HFF-Myc (cell line): ENCODE results near the gene DNAJC7.
"Not testable (repeated sequence)": the region's sequence is repeated elsewhere in the genome, so short reads cannot be mapped to it uniquely, and the experiment has no call there.

Source experiments
- DNase-seq: peaks from one replicate; pipeline ENCODE4 v3.0.0-alpha.2; 2011; ENCODE audit warnings: low read depth; ENCODE audit errors: extremely low read depth
- H3K4me3 ChIP-seq: replicated peaks from 2 replicates; pipeline ENCODE4 v1.5.1; 2011; ENCODE audit warnings: low read depth, mild to moderate bottlenecking, control low read depth, low read length
- TF ChIP-seq, protein P1 (sequence below): IDR thresholded peaks from 2 replicates; pipeline ENCODE4 v1.5.1; 2012; ENCODE audit warnings: mild to moderate bottlenecking, low read depth, low read length, control low read depth; ENCODE audit errors: missing control alignments

Gene DNAJC7

DNA sequence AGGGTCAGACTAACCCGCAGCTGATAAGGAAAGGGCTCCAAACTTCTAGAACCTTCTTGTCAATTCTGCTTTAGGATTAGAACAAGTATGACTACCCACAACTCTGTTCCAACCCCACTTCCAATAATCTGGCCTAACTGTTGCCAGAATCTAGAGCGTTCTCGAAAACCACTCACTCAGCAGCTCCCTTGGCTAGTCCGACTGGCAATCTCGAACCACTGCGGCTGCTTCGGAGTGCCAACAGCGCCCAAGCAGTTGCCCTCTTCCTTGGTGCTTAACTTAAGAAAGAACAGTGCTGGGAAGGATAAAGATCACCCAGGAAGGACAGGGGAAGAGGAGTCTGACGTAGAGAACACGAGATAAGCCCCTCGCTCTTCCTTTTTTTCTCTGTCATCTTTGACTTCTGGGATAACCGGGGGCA lies 818 bp downstream of the DNAJC7 start:
- TF ChIP-seq, protein P1, sequence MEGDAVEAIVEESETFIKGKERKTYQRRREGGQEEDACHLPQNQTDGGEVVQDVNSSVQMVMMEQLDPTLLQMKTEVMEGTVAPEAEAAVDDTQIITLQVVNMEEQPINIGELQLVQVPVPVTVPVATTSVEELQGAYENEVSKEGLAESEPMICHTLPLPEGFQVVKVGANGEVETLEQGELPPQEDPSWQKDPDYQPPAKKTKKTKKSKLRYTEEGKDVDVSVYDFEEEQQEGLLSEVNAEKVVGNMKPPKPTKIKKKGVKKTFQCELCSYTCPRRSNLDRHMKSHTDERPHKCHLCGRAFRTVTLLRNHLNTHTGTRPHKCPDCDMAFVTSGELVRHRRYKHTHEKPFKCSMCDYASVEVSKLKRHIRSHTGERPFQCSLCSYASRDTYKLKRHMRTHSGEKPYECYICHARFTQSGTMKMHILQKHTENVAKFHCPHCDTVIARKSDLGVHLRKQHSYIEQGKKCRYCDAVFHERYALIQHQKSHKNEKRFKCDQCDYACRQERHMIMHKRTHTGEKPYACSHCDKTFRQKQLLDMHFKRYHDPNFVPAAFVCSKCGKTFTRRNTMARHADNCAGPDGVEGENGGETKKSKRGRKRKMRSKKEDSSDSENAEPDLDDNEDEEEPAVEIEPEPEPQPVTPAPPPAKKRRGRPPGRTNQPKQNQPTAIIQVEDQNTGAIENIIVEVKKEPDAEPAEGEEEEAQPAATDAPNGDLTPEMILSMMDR, result no peak
- no peak for DNase-seq
- H3K4me3 ChIP-seq, result peak overlapping the region; percentile 84

DNA sequence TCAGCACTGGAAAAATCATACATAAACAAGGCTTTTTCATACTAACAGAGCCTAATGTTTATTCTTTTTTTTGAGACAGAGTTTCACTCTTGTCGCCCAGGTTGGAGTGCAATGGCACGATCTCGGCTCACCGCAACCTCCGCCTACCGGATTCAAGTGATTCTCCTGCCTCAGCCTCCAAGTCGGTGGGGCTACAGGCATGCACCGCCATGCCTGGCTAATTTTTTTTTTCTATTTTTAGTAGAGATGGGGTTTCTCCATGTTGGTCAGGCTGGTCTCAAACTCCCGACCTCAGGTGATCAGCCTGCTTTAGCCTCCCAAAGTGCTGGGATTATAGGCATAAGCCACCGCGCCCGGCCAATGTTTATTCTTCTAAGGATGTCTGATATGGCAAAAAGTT lies 3.5 kb downstream of the DNAJC7 start:
- not testable (repeated sequence) for DNase-seq, H3K4me3 ChIP-seq

DNA sequence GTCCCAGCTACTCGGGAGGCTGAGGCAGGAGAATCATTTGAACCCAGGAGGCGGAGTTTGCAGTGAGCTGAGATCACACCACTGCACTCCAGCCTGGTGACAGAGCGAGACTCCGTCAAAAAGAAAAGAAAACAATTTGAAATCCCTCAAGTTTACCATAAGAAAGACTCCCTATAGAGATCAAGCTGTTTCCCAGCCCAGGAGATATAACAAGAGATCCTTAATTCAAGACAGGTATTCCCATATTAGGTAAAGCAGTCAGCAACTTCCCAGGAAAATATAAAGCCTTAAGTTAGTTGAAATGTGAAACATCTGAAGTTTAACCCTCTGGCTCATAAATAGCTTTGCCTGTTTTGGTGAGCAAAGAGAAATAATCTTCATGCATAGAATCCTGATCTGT lies 4.9 kb downstream of the DNAJC7 start:
- not testable (repeated sequence) for DNase-seq, H3K4me3 ChIP-seq

DNA sequence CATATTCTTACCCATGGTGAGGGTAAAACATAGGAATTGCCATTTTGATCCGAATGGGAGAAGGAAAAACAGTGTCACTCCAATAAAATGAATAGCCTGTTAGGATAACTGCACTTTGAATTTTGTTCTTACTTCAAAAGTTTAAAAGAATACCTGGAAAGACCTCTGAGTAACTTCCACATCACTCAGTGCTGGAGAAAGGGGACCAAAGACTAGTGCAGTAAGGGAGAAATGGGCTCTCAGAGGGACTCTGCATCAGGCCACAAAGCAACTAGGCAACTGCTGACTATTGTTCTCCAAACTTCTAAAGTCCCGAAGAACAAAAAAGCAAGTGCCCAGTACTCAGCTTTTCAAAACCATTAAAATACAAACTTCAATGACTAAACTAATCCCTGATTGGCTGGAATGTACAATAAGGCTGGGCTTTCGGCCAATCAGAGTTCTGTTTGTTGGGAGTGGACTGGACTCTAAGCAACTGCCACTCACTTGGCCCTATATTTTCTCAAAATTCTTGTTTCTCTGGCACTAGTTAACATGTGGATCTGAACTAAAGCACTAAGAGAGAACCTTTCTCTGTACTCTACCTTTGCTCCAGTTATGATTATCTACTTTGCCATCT lies 6.2 kb downstream of the DNAJC7 start:
- TF ChIP-seq, protein P1, result no peak
- no peak overlapping the region for H3K4me3 ChIP-seq
- DNase-seq, result no peak

DNA sequence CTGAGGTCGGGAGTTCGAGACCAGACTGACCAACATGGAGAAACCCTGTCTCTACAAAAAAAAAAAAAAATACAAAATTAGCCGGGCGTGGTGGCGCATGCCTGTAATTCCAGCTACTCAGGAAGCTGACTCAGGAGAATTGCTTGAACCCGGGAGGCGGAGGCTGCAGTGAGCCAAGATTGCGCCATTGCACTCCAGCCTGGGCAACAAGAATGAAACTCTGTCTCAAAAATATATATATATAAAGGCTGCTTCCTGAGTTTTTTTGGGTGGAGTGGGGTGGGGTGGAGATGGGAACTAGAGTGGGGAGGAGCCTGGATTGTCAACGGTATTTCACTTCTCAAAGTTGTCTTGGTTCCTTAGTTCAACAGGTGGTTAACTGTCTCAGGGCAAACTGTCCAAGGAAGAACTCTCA lies 7.0 kb downstream of the DNAJC7 start:
- not testable (repeated sequence) for H3K4me3 ChIP-seq, DNase-seq

DNA sequence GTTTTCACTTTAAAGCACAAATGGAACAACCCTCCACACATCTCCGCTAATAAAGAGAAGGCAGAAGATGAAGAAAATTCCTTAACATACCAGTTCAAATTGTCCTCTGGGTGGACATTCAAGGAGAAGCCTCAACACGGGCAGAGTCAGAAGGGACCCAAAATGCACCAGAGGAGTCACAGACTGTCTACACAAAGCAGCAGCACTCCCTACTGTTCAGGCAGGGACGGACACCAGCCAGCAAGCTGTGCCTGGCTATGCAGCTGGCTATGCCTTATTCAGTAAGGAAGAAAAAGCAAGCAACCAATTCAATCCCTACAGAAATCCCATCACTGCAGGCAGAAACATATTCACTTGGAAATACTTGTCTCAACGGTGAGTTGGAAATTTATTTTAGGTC lies 8.1 kb downstream of the DNAJC7 start:
- no peak for DNase-seq
- TF ChIP-seq, protein P1, result no peak
- H3K4me3 ChIP-seq, result no peak overlapping the region

DNA sequence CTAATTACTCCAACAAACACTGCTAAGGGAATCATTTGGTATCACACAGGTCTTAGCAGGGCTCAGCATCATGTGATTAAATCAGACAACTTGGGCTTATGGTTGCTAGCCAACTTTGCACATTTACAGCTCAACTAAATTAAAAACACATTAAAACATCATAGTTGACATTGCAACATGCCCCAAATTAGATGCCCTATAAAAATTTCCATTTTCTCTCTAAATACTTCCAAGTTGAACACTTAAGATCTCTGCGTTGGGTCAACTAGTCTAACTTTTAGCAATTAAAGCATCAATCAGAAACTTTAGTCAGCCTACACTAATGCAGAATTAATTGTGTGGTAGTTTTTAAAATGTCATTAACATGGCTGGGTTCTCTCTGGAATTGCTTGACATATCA lies 12.1 kb downstream of the DNAJC7 start:
- H3K4me3 ChIP-seq, result no peak overlapping the region
- no peak for DNase-seq
- TF ChIP-seq, protein P1, result no peak

DNA sequence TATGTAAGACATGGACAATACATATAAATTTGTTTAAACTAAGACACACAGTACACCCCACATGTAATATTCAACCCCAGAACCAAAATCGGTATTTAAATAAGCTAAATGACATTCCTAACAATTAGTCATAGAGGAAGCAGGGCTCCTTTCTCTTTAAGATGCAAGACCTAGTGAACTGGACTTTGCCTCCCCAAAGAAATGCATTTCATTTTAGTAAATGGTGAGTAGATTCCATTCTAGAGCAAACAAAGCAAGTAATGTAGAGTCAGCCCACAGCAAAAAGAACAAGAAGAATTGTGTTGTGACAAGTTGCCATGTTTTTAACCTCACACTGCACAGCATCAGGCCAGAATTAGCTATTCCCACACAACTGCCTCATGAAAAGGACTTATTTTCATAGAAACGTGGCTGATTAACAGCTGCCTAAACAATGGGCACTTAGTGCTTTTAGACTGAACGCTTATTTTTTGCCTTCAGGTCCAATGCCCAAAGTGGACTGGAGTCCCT lies 14.4 kb downstream of the DNAJC7 start:
- no peak overlapping the region for H3K4me3 ChIP-seq
- TF ChIP-seq, protein P1, result no peak
- no peak for DNase-seq
